Measurements from ENCODE around the gene LRRC32.

LRRC32 gene

DNA sequence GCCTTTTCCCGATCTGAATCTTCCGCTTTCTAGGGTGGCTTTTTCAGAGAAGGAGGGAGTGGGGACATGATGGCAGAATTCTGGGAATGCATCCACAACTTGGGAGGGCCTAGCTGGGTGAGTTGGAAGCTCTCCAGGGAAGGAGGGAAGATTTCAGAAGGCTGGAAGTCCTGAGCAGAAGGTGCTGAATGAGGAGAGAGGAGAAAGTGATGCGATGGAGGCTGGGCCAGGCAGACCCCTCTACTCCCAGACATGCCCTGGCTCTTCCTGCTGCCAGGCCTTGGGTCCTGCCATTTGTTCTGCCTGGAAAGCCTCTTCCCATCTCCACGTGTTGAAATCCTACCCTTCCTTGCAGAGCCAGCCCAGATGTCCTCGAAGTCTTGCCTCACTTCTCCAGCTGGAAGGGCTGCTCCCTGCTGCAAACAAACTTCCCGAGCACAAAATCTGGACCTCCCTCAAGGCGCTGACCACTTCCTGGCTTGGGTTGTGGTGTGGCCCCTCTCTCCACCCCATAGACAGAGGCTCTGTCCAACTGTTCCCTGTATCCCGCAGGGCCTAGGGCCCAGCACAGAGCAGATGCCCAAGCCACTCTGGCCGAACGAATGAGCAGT is 16.8 kb downstream of the LRRC32 start:
- TF ChIP-seq ELF4 (IDR thresholded peaks at IDR 0.05) (no peak), CTBP1 (IDR thresholded peaks at IDR 0.05; ENCODE audit: borderline replicate concordance) (no peak), BHLHE40 (IDR thresholded peaks at IDR 0.05; ENCODE audit: borderline replicate concordance) (no peak), L3MBTL2 (conservative IDR thresholded peaks at IDR 0.05) (no peak), FOXM1 (IDR thresholded peaks at IDR 0.05; ENCODE audit: borderline replicate concordance) (no peak), SUZ12 (IDR thresholded peaks at IDR 0.05) (no peak), ZNF384 (IDR thresholded peaks at IDR 0.05) (no peak), SP1 (IDR thresholded peaks at IDR 0.05) (no peak), HDGF (IDR thresholded peaks at IDR 0.05; ENCODE audit: borderline replicate concordance) (no peak), FOXK2 (IDR thresholded peaks at IDR 0.05) (no peak), LEF1 (IDR thresholded peaks at IDR 0.05; ENCODE audit: borderline replicate concordance) (no peak), ARNT (IDR thresholded peaks at IDR 0.05) (no peak), FOXA1 (IDR thresholded peaks at IDR 0.05) (no peak), NFRKB (IDR thresholded peaks at IDR 0.05) (no peak), TARDBP (IDR thresholded peaks at IDR 0.05) (no peak)
- TF ChIP-seq, protein P1, sequence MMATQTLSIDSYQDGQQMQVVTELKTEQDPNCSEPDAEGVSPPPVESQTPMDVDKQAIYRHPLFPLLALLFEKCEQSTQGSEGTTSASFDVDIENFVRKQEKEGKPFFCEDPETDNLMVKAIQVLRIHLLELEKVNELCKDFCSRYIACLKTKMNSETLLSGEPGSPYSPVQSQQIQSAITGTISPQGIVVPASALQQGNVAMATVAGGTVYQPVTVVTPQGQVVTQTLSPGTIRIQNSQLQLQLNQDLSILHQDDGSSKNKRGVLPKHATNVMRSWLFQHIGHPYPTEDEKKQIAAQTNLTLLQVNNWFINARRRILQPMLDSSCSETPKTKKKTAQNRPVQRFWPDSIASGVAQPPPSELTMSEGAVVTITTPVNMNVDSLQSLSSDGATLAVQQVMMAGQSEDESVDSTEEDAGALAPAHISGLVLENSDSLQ (IDR thresholded peaks at IDR 0.05), result no peak
- ChIA-PET CTCF (no interaction called here), POLR2A (no interaction called here)
- no peak for DNase-seq (ENCODE audit: extremely low spot score)

DNA sequence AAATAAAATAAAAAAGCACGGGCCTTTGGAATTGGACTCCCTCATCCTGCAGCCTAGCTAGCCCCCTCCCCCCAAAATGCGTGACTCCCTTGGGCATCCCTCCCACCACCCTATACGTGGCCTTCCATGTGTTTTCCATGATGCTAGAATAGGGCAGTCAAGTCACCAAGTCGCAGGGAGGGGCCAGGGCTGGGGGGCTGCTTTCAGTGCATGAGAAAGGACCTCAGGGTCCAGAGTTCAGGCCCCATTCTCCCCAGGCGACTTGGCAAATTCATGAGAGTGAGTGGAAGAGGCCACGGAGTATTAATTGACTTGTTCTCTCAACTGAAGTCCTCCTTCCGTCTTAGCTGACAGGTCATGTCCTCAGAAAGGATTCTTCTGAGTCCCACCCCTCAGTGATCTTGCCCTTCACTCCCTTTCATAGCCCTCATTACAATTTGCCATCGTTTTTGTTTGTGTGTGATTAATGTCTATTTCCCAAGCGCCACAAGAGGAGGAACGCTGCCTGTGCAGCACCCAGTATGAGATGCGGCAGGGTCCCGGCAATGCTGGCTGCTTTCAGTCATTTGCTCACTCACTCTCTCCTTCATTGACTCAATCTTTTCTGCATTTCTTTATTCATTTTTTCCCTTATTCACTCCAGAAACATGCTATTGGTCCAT is 17.4 kb downstream of the LRRC32 start:
- DNase-seq (ENCODE audit: extremely low spot score), result no peak
- ChIA-PET POLR2A (no interaction called here), CTCF (interaction anchor here (1.1 kb wide), 1 partner anchor 31 kb away, joined by 3 read pairs; no protein-coding TSS in a partner anchor)
- no peak for TF ChIP-seq LEF1 (IDR thresholded peaks at IDR 0.05; ENCODE audit: borderline replicate concordance)
- no peak for TF ChIP-seq SUZ12 (IDR thresholded peaks at IDR 0.05)
- no peak for TF ChIP-seq SP1 (IDR thresholded peaks at IDR 0.05)
- TF ChIP-seq HDGF (IDR thresholded peaks at IDR 0.05; ENCODE audit: borderline replicate concordance), result no peak
- no peak for TF ChIP-seq ZNF384 (IDR thresholded peaks at IDR 0.05)
- no peak for TF ChIP-seq FOXA1 (IDR thresholded peaks at IDR 0.05)

DNA sequence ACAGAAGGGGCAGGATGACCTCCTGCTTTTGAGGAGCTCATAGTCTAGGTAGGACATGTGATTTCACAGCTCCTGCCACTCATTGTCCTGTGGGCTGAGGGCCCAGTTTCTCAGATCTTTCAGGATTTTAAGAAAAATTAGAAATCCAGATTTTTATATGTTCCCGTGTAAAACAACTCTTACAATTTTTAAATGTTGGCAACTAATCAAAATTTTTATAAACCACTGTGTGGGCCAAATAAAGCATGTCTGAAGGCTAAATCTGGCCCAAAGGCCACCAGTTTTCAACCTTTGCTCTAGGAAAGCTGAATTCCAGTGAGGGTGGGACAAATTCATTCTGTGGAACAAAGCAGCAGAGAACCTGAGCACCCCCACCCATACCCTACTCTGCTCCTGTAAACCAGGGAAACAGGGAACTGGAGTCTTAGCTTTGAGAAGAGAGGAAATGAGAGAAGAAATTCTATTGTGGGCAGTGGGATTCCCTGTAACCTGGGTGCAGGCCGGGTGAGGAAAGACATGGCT is 20.6 kb downstream of the LRRC32 start:
- no peak for DNase-seq (ENCODE audit: extremely low spot score)
- no peak for TF ChIP-seq HDGF (IDR thresholded peaks at IDR 0.05; ENCODE audit: borderline replicate concordance)
- TF ChIP-seq ZNF384 (IDR thresholded peaks at IDR 0.05), result no peak
- TF ChIP-seq FOXK2 (IDR thresholded peaks at IDR 0.05), result no peak
- no peak for TF ChIP-seq BHLHE40 (IDR thresholded peaks at IDR 0.05; ENCODE audit: borderline replicate concordance)
- TF ChIP-seq, protein P1 (IDR thresholded peaks at IDR 0.05), result no peak
- no peak for TF ChIP-seq SP1 (IDR thresholded peaks at IDR 0.05)
- no peak for TF ChIP-seq L3MBTL2 (conservative IDR thresholded peaks at IDR 0.05)
- TF ChIP-seq NFRKB (IDR thresholded peaks at IDR 0.05), result no peak
- no peak for TF ChIP-seq ELF4 (IDR thresholded peaks at IDR 0.05)
- TF ChIP-seq TARDBP (IDR thresholded peaks at IDR 0.05), result no peak
- no peak for TF ChIP-seq LEF1 (IDR thresholded peaks at IDR 0.05; ENCODE audit: borderline replicate concordance)
- no peak for TF ChIP-seq ARNT (IDR thresholded peaks at IDR 0.05)
- POLR2A ChIA-PET, result no interaction called here
- CTCF ChIA-PET, result no interaction called here

GRCh38 chr11:76649011-76649410 is 21.5 kb downstream of the LRRC32 start:
- ChIA-PET POLR2A (no interaction called here), CTCF (no interaction called here)
- TF ChIP-seq HDGF (IDR thresholded peaks at IDR 0.05; ENCODE audit: borderline replicate concordance) (no peak), BHLHE40 (IDR thresholded peaks at IDR 0.05; ENCODE audit: borderline replicate concordance) (no peak), TARDBP (IDR thresholded peaks at IDR 0.05) (no peak), SP1 (IDR thresholded peaks at IDR 0.05) (no peak), FOXK2 (IDR thresholded peaks at IDR 0.05) (no peak), CTBP1 (IDR thresholded peaks at IDR 0.05; ENCODE audit: borderline replicate concordance) (no peak), ZNF384 (IDR thresholded peaks at IDR 0.05) (no peak)
- DNase-seq (ENCODE audit: extremely low spot score), result no peak

DNA sequence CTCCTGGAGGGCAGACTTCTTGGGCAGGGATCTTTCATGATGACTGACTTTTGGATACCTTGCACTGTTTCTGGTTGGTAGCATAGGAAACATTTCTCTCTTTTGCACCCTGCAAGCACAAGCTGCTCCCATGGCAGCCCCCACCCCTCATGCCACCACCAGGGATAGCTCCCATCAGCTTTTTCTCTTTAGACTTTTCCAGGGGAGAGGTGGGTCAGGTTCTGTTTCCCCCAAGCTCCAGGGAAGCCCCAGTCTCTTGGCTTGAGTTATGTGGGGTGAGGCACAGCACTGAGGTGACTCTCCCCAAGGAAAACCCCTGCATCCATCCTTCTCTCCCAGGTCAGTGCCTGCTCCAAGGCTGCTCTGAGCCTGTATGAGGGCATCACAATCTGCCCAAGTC is 22.5 kb downstream of the LRRC32 start:
- ChIA-PET CTCF (no interaction called here), POLR2A (no interaction called here)
- TF ChIP-seq ARNT (IDR thresholded peaks at IDR 0.05) (no peak), FOXK2 (IDR thresholded peaks at IDR 0.05) (no peak), LEF1 (IDR thresholded peaks at IDR 0.05; ENCODE audit: borderline replicate concordance) (no peak), CTBP1 (IDR thresholded peaks at IDR 0.05; ENCODE audit: borderline replicate concordance) (no peak), TARDBP (IDR thresholded peaks at IDR 0.05) (no peak), ELF4 (IDR thresholded peaks at IDR 0.05) (no peak), SP1 (IDR thresholded peaks at IDR 0.05) (no peak), NFRKB (IDR thresholded peaks at IDR 0.05) (no peak), FOXM1 (IDR thresholded peaks at IDR 0.05; ENCODE audit: borderline replicate concordance) (no peak), HDGF (IDR thresholded peaks at IDR 0.05; ENCODE audit: borderline replicate concordance) (no peak), FOXA1 (IDR thresholded peaks at IDR 0.05) (no peak), BHLHE40 (IDR thresholded peaks at IDR 0.05; ENCODE audit: borderline replicate concordance) (no peak)
- DNase-seq (ENCODE audit: extremely low spot score), result no peak

GRCh38 chr11:76646882-76647534 is 23.5 kb downstream of the LRRC32 start:
- DNase-seq (ENCODE audit: extremely low spot score), result no peak
- ChIA-PET CTCF (no interaction called here), POLR2A (no interaction called here)
- no peak for TF ChIP-seq FOXK2 (IDR thresholded peaks at IDR 0.05)
- no peak for TF ChIP-seq SUZ12 (IDR thresholded peaks at IDR 0.05)
- TF ChIP-seq, protein P1 (IDR thresholded peaks at IDR 0.05), result no peak
- no peak for TF ChIP-seq ARNT (IDR thresholded peaks at IDR 0.05)
- TF ChIP-seq L3MBTL2 (conservative IDR thresholded peaks at IDR 0.05), result no peak
- TF ChIP-seq FOXA1 (IDR thresholded peaks at IDR 0.05), result no peak
- TF ChIP-seq LEF1 (IDR thresholded peaks at IDR 0.05; ENCODE audit: borderline replicate concordance), result no peak
- no peak for TF ChIP-seq HDGF (IDR thresholded peaks at IDR 0.05; ENCODE audit: borderline replicate concordance)
- TF ChIP-seq NFRKB (IDR thresholded peaks at IDR 0.05), result no peak
- no peak for TF ChIP-seq ELF4 (IDR thresholded peaks at IDR 0.05)
- TF ChIP-seq ZNF384 (IDR thresholded peaks at IDR 0.05), result no peak
- TF ChIP-seq FOXM1 (IDR thresholded peaks at IDR 0.05; ENCODE audit: borderline replicate concordance), result no peak

Data from HEK293T (cell line).